HG03565 (cell line): ENCODE data around the gene AGBL3.
A peak's percentile ranks its signal among the peaks of the same experiment; 100 is the strongest.

Experiments
- ATAC-seq: cut with Tn5 transposase; IDR thresholded peaks from one replicate; pipeline ENCODE4 v1.9.1; 2021; ENCODE audit warnings: mild to moderate bottlenecking, moderate library complexity; ENCODE audit not compliant: unreplicated experiment

Gene AGBL3

GRCh38 chr7:134986363-134987251 is at the start of gene AGBL3:
Gene AGBL3 (plus strand): TSS chr7:134986508. CDS start chr7:134987934, 1,426 bp downstream.
- peak; percentile 82 for ATAC-seq

GRCh38 chr7:134936893-134937510 is 49.3 kb upstream of the AGBL3 start:
- no peak for ATAC-seq

GRCh38 chr7:134938141-134938540 is 48.2 kb upstream of the AGBL3 start:
- no peak for ATAC-seq

GRCh38 chr7:134939136-134939535 is 47.2 kb upstream of the AGBL3 start:
- no peak for ATAC-seq

- ATAC-seq: no peak
Measured at GRCh38 chr7:134940729-134941128, 45.6 kb upstream of the AGBL3 start.

- no peak for ATAC-seq
Measured at GRCh38 chr7:134941185-134941900, 45.0 kb upstream of the AGBL3 start.

GRCh38 chr7:134941952-134942351 is 44.4 kb upstream of the AGBL3 start:
- no peak for ATAC-seq

GRCh38 chr7:134942690-134943466 is 43.4 kb upstream of the AGBL3 start:
- no peak for ATAC-seq

- ATAC-seq: peak; percentile 67
Measured at GRCh38 chr7:134943785-134944400, 42.4 kb upstream of the AGBL3 start.

GRCh38 chr7:134945691-134946090 is 40.6 kb upstream of the AGBL3 start:
- ATAC-seq: no peak

GRCh38 chr7:134946260-134946659 is 40.0 kb upstream of the AGBL3 start:
- ATAC-seq: no peak

GRCh38 chr7:134947329-134947728 is 39.0 kb upstream of the AGBL3 start:
- ATAC-seq: no peak

- no peak for ATAC-seq
Measured at GRCh38 chr7:134947831-134948230, 38.5 kb upstream of the AGBL3 start.

GRCh38 chr7:134948246-134948645 is 38.1 kb upstream of the AGBL3 start:
- ATAC-seq: no peak

- no peak for ATAC-seq
Measured at GRCh38 chr7:134948736-134949135, 37.6 kb upstream of the AGBL3 start.

- ATAC-seq: no peak
Measured at GRCh38 chr7:134949171-134949570, 37.1 kb upstream of the AGBL3 start.

GRCh38 chr7:134954197-134955082 is 31.9 kb upstream of the AGBL3 start:
- no peak for ATAC-seq

GRCh38 chr7:134957005-134957404 is 29.3 kb upstream of the AGBL3 start:
- ATAC-seq: no peak

- ATAC-seq: no peak
Measured at GRCh38 chr7:134959810-134960209, 26.5 kb upstream of the AGBL3 start.
